Measurements from ENCODE around the gene LCE2D. TPM values are rescaled to one million over a fixed set of nuclear protein-coding genes. Genes with fewer than 3 reads are reported as not detected.

Gene LCE2D
- total RNA-seq, 1 experiment from 2014 or later: not detected

DNA sequence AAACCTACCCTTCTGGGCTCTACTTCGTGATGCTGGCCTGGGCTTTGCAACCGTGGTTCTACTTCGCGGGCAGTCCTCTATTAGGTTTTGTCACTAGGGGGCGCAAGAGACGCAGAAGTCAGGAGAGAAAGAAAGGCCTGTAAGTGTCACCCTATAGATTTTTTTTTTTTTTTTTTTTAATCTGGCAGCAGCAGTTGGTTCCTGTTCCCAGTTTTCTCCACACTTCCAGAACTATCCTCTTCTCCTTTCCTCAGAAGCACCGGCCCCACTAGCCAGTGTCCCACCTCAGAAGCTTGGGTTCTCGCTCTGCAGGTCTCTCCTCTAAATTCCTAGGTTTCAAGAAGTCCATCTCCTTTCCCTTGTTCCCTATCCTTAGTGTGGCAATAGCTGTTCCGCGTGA lies 9.1 kb upstream of the LCE2D start:
- BruUV-seq (replicated peaks): no TSS peak
- Histone ChIP-seq H3K4me2 (ENCODE audit: low read length) (no peak overlapping the region), H3K9ac (ENCODE audit: low read length) (no peak overlapping the region), H3K27me3 (ENCODE audit: insufficient read depth, low read length) (peaks cover 44% of the 10 kb centered on the region), H3K27ac (ENCODE audit: low read depth, low read length) (no peak overlapping the region), H3K79me2 (ENCODE audit: insufficient read depth, low read length) (no peaks in the 10 kb centered on the region), H3K4me3 (replicated peaks in 1 of 2; ENCODE audit: low read depth in 1 of 2, low read length in 2 of 2) (no peak overlapping the region), H3K9me3 (ENCODE audit: control insufficient read depth in 1 of 2, insufficient read depth in 1 of 2, low read depth in 1 of 2, low read length in 2 of 2) (no peaks in the 10 kb centered on the region), H2AFZ (ENCODE audit: low read depth, low read length, poor library complexity, severe bottlenecking) (no peak overlapping the region), H3K9me2 (ENCODE audit: insufficient read depth) (no peaks in the 10 kb centered on the region), H3K36me3 (ENCODE audit: control insufficient read depth in 1 of 2, insufficient read depth in 2 of 2, low read length in 2 of 2) (no peaks in the 10 kb centered on the region), H3K4me1 (ENCODE audit: control insufficient read depth in 1 of 2, insufficient read depth in 2 of 2, low read length in 2 of 2) (no peaks in the 10 kb centered on the region), H4K20me1 (ENCODE audit: insufficient read depth) (no peaks in the 10 kb centered on the region)
- ChIA-PET RAD21 (ENCODE audit: low non-redundant PET in 1 of 2, low total read pairs in 2 of 2, uncharacterized antibody in 2 of 2, unreplicated experiment in 2 of 2) (no interaction called here), POLR2A (no interaction called here), CTCF (interaction anchor here (0.7 to 2.5 kb wide), 11 partner anchors 9 to 567 kb away, joined by 3 to 11 read pairs (median 3); no protein-coding TSS in a partner anchor)
- intact Hi-C loops (cut with micrococcal nuclease): loop anchor here (1.0 to 5.0 kb wide), 5 partner anchors 216 to 625 kb away; partner anchors contain the start of gene SPRR1B
- TF ChIP-seq CEBPB (IDR thresholded peaks at IDR 0.05; ENCODE audit: low read depth) (no peak), RAD21 (IDR thresholded peaks at IDR 0.05; ENCODE audit: low read depth) (peak; percentile 70)
- TF ChIP-seq, protein P1, sequence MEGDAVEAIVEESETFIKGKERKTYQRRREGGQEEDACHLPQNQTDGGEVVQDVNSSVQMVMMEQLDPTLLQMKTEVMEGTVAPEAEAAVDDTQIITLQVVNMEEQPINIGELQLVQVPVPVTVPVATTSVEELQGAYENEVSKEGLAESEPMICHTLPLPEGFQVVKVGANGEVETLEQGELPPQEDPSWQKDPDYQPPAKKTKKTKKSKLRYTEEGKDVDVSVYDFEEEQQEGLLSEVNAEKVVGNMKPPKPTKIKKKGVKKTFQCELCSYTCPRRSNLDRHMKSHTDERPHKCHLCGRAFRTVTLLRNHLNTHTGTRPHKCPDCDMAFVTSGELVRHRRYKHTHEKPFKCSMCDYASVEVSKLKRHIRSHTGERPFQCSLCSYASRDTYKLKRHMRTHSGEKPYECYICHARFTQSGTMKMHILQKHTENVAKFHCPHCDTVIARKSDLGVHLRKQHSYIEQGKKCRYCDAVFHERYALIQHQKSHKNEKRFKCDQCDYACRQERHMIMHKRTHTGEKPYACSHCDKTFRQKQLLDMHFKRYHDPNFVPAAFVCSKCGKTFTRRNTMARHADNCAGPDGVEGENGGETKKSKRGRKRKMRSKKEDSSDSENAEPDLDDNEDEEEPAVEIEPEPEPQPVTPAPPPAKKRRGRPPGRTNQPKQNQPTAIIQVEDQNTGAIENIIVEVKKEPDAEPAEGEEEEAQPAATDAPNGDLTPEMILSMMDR (IDR thresholded peaks at IDR 0.05 in 2 of 3, conservative IDR thresholded peaks at IDR 0.05 in 1 of 3; ENCODE audit: borderline replicate concordance in 1 of 3, insufficient read depth in 1 of 3, low read depth in 2 of 3, low read length in 2 of 3): peak; percentile 59 to 88 (median 81)
- TF ChIP-seq, protein P2, sequence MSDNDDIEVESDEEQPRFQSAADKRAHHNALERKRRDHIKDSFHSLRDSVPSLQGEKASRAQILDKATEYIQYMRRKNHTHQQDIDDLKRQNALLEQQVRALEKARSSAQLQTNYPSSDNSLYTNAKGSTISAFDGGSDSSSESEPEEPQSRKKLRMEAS (IDR thresholded peaks at IDR 0.05): no peak
- DNase-seq (ENCODE audit: low read depth, low spot score): peak; percentile 32
- peak; percentile 94 for ATAC-seq

DNA sequence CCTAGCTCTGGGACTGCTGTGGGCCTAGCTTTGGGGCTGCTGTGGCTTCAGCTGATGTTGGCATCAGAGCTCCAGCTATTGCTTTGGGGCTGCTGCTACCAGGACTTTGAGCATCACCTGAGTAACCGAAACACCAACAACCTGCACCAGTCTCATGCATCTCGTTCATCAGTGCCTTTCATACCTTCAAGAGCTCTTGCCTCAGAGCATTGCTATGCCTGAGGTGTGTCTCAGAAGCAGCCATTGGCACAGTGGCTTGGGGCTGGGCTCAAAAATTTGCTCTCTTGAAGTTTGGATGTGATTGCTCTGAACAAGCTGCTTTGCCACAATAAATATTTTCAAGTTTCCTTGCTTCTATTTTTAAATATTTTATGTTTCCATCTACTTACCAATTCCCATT lies 6.7 kb upstream of the LCE2D start:
- Histone ChIP-seq H3K4me1 (ENCODE audit: control insufficient read depth in 1 of 2, insufficient read depth in 2 of 2, low read length in 2 of 2) (no peaks in the 10 kb centered on the region), H3K9ac (ENCODE audit: low read length) (no peak overlapping the region), H3K27me3 (ENCODE audit: insufficient read depth, low read length) (peaks cover 48% of the 10 kb centered on the region), H2AFZ (ENCODE audit: low read depth, low read length, poor library complexity, severe bottlenecking) (no peak overlapping the region), H3K4me2 (ENCODE audit: low read length) (no peak overlapping the region), H3K79me2 (ENCODE audit: insufficient read depth, low read length) (no peaks in the 10 kb centered on the region), H3K4me3 (replicated peaks in 1 of 2; ENCODE audit: low read depth in 1 of 2, low read length in 2 of 2) (no peak overlapping the region), H3K9me2 (ENCODE audit: insufficient read depth) (no peaks in the 10 kb centered on the region), H4K20me1 (ENCODE audit: insufficient read depth) (no peaks in the 10 kb centered on the region), H3K9me3 (ENCODE audit: control insufficient read depth in 1 of 2, insufficient read depth in 1 of 2, low read depth in 1 of 2, low read length in 2 of 2) (no peaks in the 10 kb centered on the region), H3K36me3 (ENCODE audit: control insufficient read depth in 1 of 2, insufficient read depth in 2 of 2, low read length in 2 of 2) (no peaks in the 10 kb centered on the region), H3K27ac (ENCODE audit: low read depth, low read length) (no peak overlapping the region)
- ATAC-seq (no peak), DNase-seq (ENCODE audit: low read depth, low spot score) (no peak)
- intact Hi-C loops (cut with micrococcal nuclease): no loop called here
- no TSS peak for BruUV-seq (replicated peaks)
- CTCF ChIA-PET: no interaction called here
- RAD21 ChIA-PET (ENCODE audit: low non-redundant PET in 1 of 2, low total read pairs in 2 of 2, uncharacterized antibody in 2 of 2, unreplicated experiment in 2 of 2): no interaction called here
- POLR2A ChIA-PET: no interaction called here
- TF ChIP-seq, protein P3, sequence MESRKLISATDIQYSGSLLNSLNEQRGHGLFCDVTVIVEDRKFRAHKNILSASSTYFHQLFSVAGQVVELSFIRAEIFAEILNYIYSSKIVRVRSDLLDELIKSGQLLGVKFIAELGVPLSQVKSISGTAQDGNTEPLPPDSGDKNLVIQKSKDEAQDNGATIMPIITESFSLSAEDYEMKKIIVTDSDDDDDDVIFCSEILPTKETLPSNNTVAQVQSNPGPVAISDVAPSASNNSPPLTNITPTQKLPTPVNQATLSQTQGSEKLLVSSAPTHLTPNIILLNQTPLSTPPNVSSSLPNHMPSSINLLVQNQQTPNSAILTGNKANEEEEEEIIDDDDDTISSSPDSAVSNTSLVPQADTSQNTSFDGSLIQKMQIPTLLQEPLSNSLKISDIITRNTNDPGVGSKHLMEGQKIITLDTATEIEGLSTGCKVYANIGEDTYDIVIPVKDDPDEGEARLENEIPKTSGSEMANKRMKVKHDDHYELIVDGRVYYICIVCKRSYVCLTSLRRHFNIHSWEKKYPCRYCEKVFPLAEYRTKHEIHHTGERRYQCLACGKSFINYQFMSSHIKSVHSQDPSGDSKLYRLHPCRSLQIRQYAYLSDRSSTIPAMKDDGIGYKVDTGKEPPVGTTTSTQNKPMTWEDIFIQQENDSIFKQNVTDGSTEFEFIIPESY (IDR thresholded peaks at IDR 0.05; ENCODE audit: extremely low read depth, insufficient replicate concordance, low read length): no peak
- TF ChIP-seq, protein P4, sequence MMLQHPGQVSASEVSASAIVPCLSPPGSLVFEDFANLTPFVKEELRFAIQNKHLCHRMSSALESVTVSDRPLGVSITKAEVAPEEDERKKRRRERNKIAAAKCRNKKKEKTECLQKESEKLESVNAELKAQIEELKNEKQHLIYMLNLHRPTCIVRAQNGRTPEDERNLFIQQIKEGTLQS (IDR thresholded peaks at IDR 0.05): no peak
- TF ChIP-seq ZFX (IDR thresholded peaks at IDR 0.05) (no peak), SP1 (IDR thresholded peaks at IDR 0.05; ENCODE audit: low read depth) (no peak), RAD21 (IDR thresholded peaks at IDR 0.05; ENCODE audit: low read depth) (no peak), EGR1 (IDR thresholded peaks at IDR 0.05; ENCODE audit: low read depth) (no peak), SRF (IDR thresholded peaks at IDR 0.05; ENCODE audit: low read depth) (no peak), TCF7L2 (IDR thresholded peaks at IDR 0.05; ENCODE audit: borderline replicate concordance, extremely low read depth, insufficient read depth, insufficient read length) (no peak), YY1 (IDR thresholded peaks at IDR 0.05; ENCODE audit: extremely low read depth, insufficient replicate concordance, low read depth, low read length) (no peak), ZNF274 (IDR thresholded peaks at IDR 0.05; ENCODE audit: low read depth, low read length) (no peak)
- TF ChIP-seq, protein P1 (IDR thresholded peaks at IDR 0.05 in 2 of 3, conservative IDR thresholded peaks at IDR 0.05 in 1 of 3; ENCODE audit: borderline replicate concordance in 1 of 3, insufficient read depth in 1 of 3, low read depth in 2 of 3, low read length in 2 of 3): no peak

Measured in HCT116 (cell line).